ENCODE measurements around the gene HKDC1.

GRCh38 chr10:69242040-69242851 is 22.1 kb downstream of the HKDC1 start:
- no peak for TF ChIP-seq CTCF (IDR thresholded peaks at IDR 0.05)
- TF ChIP-seq EP300 (IDR thresholded peaks at IDR 0.05) = no peak
